Gastroesophageal sphincter (tissue), 3 donors: ENCODE data around the gene TRIO.

ENCODE experiments used
- CTCF ChIP-seq, 4 experiments: fragments of 200-600 bp in 2 of 4; fragments of 450-650 bp in 2 of 4; sonication (generic) in 1 of 4; IDR thresholded peaks; one replicate each; pipeline ENCODE4 v1.5.1; 2017 to 2019; ENCODE audit warnings: antibody characterized with exemption in 4 of 4, mild to moderate bottlenecking in 2 of 4, moderate library complexity in 2 of 4
- EP300 ChIP-seq: sonication (generic); formaldehyde crosslinking; IDR thresholded peaks from one replicate; pipeline ENCODE4 v1.6.1; 2017; ENCODE audit warnings: antibody characterized with exemption, mild to moderate bottlenecking
- POLR2A ChIP-seq, 2 donors: fragments of 450-650 bp; IDR thresholded peaks; one replicate each; pipeline ENCODE4 v1.6.1; 2017; ENCODE audit warnings: antibody characterized with exemption in 2 of 2, mild to moderate bottlenecking in 2 of 2, moderate library complexity in 1 of 2
- POLR2AphosphoS5 ChIP-seq: sonication (generic); formaldehyde crosslinking; IDR thresholded peaks from one replicate; pipeline ENCODE4 v1.6.1; 2017; ENCODE audit warnings: antibody characterized with exemption

- TF ChIP-seq CTCF (IDR thresholded peaks at IDR 0.05), result no peak
- TF ChIP-seq POLR2AphosphoS5, result no peak
- TF ChIP-seq POLR2A (IDR thresholded peaks at IDR 0.05), result no peak
- no peak for TF ChIP-seq EP300
These were observed 11.9 kb downstream of the TRIO start for GRCh38 chr5:14155075-14155474.
